Liver (tissue), 9 donors: ENCODE data around the gene CEP43. TPM values are rescaled to one million over a fixed set of nuclear protein-coding genes. Genes with fewer than 3 reads are reported as not detected.

Experiments
- DNase-seq: peaks from one replicate; pipeline ENCODE4 v3.0.0-alpha.2; 2017; ENCODE audit warnings: low spot score
- H3K27ac ChIP-seq, 2 donors: one replicate each; pipeline ENCODE4 v1.7.0; 2013; ENCODE audit warnings: inconsistent platforms in 2 of 2, low read length in 2 of 2, control low read depth in 1 of 2, low read depth in 1 of 2, mild to moderate bottlenecking in 1 of 2
- H3K27me3 ChIP-seq, 4 donors: one replicate each; pipeline versions ENCODE4 v1.6.1 to v1.7.0; 2013; ENCODE audit warnings: low read length in 3 of 4, inconsistent platforms in 1 of 4, mild to moderate bottlenecking in 1 of 4, moderate library complexity in 1 of 4; ENCODE audit not compliant: control insufficient read depth in 4 of 4, insufficient read depth in 4 of 4
- H3K36me3 ChIP-seq, 4 donors: one replicate each; pipeline versions ENCODE4 v1.6.1 to v1.7.0; 2013; ENCODE audit warnings: low read length in 3 of 4, mild to moderate bottlenecking in 3 of 4, low read depth in 1 of 4, moderate library complexity in 1 of 4; ENCODE audit not compliant: control insufficient read depth in 4 of 4, insufficient read depth in 3 of 4
- H3K4me1 ChIP-seq, 4 donors: one replicate each; pipeline versions ENCODE4 v1.6.1 to v1.7.0; 2013; ENCODE audit warnings: low read length in 3 of 4, mild to moderate bottlenecking in 3 of 4, moderate library complexity in 1 of 4; ENCODE audit not compliant: control insufficient read depth in 4 of 4, insufficient read depth in 4 of 4
- H3K4me3 ChIP-seq, 3 donors: one replicate each; pipeline versions ENCODE4 v1.6.1 to v1.7.0; 2013; ENCODE audit warnings: low read length in 3 of 3, control low read depth in 1 of 3, low read depth in 1 of 3, mild to moderate bottlenecking in 1 of 3
- H3K9ac ChIP-seq, 2 donors: one replicate each; pipeline ENCODE4 v1.7.0; 2013; ENCODE audit warnings: low read length in 2 of 2, mild to moderate bottlenecking in 2 of 2, moderate library complexity in 2 of 2, control low read depth in 1 of 2, low read depth in 1 of 2
- H3K9me3 ChIP-seq, 4 donors: one replicate each; pipeline versions ENCODE4 v1.6.1 to v1.7.0; 2013; ENCODE audit warnings: low read length in 3 of 4; ENCODE audit not compliant: control insufficient read depth in 4 of 4
- EGR1 ChIP-seq, 2 donors: IDR thresholded peaks; 2 replicates each; pipeline ENCODE4 v1.6.1; 2016 to 2018; ENCODE audit warnings: antibody characterized with exemption in 2 of 2, low read depth in 2 of 2
- FOXA1 ChIP-seq: IDR thresholded peaks from 2 replicates; pipeline ENCODE4 v1.6.1; 2016; ENCODE audit warnings: antibody characterized with exemption
- FOXA2 ChIP-seq: IDR thresholded peaks from 2 replicates; pipeline ENCODE4 v1.6.1; 2016; ENCODE audit warnings: antibody characterized with exemption
- GABPA ChIP-seq, 2 donors: IDR thresholded peaks in 1 of 2; conservative IDR thresholded peaks in 1 of 2; 2 replicates each; pipeline ENCODE4 v1.6.1; 2016; ENCODE audit warnings: antibody characterized with exemption in 2 of 2, mild to moderate bottlenecking in 1 of 2, moderate library complexity in 1 of 2
- HNF4A ChIP-seq, 2 donors: conservative IDR thresholded peaks; 2 replicates each; pipeline ENCODE4 v1.6.1; 2016; ENCODE audit warnings: antibody characterized with exemption in 2 of 2, mild to moderate bottlenecking in 2 of 2
- HNF4G ChIP-seq: IDR thresholded peaks from 2 replicates; pipeline ENCODE4 v1.6.1; 2016; ENCODE audit warnings: antibody characterized with exemption
- JUND ChIP-seq, 2 donors: IDR thresholded peaks; 2 replicates each; pipeline ENCODE4 v1.6.1; 2016; ENCODE audit warnings: antibody characterized with exemption in 2 of 2
- NR2F2 ChIP-seq: IDR thresholded peaks from 2 replicates; pipeline ENCODE4 v1.6.1; 2016; ENCODE audit warnings: antibody characterized with exemption
- RAD21 ChIP-seq, 2 donors: IDR thresholded peaks; 2 replicates each; pipeline ENCODE4 v1.6.1; 2016; ENCODE audit warnings: antibody characterized with exemption in 2 of 2, mild to moderate bottlenecking in 2 of 2
- RXRA ChIP-seq, 2 donors: IDR thresholded peaks; 2 replicates each; pipeline ENCODE4 v1.6.1; 2017 to 2018; ENCODE audit warnings: antibody characterized with exemption in 2 of 2, mild to moderate bottlenecking in 1 of 2
- SP1 ChIP-seq: IDR thresholded peaks from 2 replicates; pipeline ENCODE4 v1.6.1; 2018; ENCODE audit warnings: antibody characterized with exemption, mild to moderate bottlenecking
- TAF1 ChIP-seq: conservative IDR thresholded peaks from 2 replicates; pipeline ENCODE4 v1.6.1; 2016; ENCODE audit warnings: antibody characterized with exemption, mild to moderate bottlenecking
- YY1 ChIP-seq: IDR thresholded peaks from 2 replicates; pipeline ENCODE4 v1.6.1; 2016; ENCODE audit warnings: antibody characterized with exemption, mild to moderate bottlenecking
- WGBS: extraction: QIAGEN DNeasy Blood & Tissue Kit; methylation state at CpG from one replicate; pipeline ENCODE4 v1.1.7; 2013; 5-methylcytosine and 5-hydroxymethylcytosine counted together
- polyA plus RNA-seq, 2 donors: library from polyadenylated mRNA; stranded (reverse) in 1 of 2; unstranded in 1 of 2; fragments of 200-250 nt in 1 of 2; fragments of >200 nt in 1 of 2; fragmentation: Nextera tagmentation in 1 of 2; extraction: Ambion mirVana in 1 of 2; gene quantifications; one replicate each; pipeline versions ENCODE4 v1.2.1 to v1.2.3, GENCODE V29; 2013 to 2015
- total RNA-seq, 2 donors: library from RNA; depleted of rRNA; stranded (reverse); fragments of >200 nt; gene quantifications; one replicate each; pipeline ENCODE4 v1.2.3, GENCODE V29; 2014
- TF ChIP-seq, protein P1 (sequence below): IDR thresholded peaks from 2 replicates; pipeline ENCODE4 v1.6.1; 2016; ENCODE audit warnings: antibody characterized with exemption
- TF ChIP-seq, protein P2 (sequence below): fragments of 150-350 bp; IDR thresholded peaks from 2 replicates; pipeline ENCODE4 v1.5.1; 2017; ENCODE audit warnings: improper control_type of control experiment, low read depth, low read length; ENCODE audit not compliant: missing input control
- TF ChIP-seq, protein P3 (sequence below): IDR thresholded peaks from 2 replicates; pipeline ENCODE4 v1.6.1; 2016; ENCODE audit warnings: antibody characterized with exemption, mild to moderate bottlenecking
- TF ChIP-seq, protein P4 (sequence below): IDR thresholded peaks from 2 replicates; pipeline ENCODE4 v1.6.1; 2016; ENCODE audit warnings: antibody characterized with exemption
- TF ChIP-seq, protein P5 (sequence below): IDR thresholded peaks from 2 replicates; pipeline ENCODE4 v1.6.1; 2016; ENCODE audit warnings: antibody characterized with exemption
- donor health status: healthy.
- donor health status: healthy.
- donor health status: healthy.
- donor health status: healthy.
- donor health status: healthy.

The CEP43 gene
- total and polyA plus RNA-seq, 4 donors = 12.0 to 32.0 (median 18.0) TPM

DNA sequence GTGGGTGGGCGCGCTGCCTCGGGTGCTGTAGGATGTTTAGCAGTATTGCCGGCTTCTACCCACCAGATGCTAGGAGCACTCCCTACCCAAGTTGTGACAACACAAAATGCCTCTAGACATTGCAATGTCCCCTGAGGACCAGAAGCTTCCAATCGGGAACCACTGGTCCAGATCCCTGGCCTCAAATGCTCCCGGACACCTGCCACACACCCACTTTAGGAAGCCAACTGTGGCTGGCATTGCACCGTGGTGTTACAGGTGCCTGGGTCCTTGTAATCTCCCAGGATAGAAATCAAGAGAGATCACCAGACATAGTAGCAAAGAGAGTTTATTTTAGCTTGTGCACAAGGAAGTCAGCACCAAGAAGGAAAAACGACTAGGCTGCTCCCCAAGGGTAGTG is 27.9 kb upstream of the CEP43 start:
- DNase-seq = no peak
- H3K27ac ChIP-seq = no peak overlapping the region
- H3K4me3 ChIP-seq = no peak overlapping the region
- no peaks in the 10 kb centered on the region for H3K4me1 ChIP-seq
- 96% methylated on average over 8 of the region's 8 CpGs for WGBS
- peaks cover 0 to 4% (median 0%) of the 10 kb centered on the region in 4 donors for H3K36me3 ChIP-seq
- no peaks in the 10 kb centered on the region for H3K9me3 ChIP-seq
- no peak overlapping the region for H3K9ac ChIP-seq
- no peaks in the 10 kb centered on the region for H3K27me3 ChIP-seq
- TF ChIP-seq TAF1 (no peak), FOXA2 (no peak), SP1 (no peak), EGR1 (IDR thresholded peaks at IDR 0.05; ENCODE audit: low read depth in 2 of 2) (no peak), HNF4G (no peak), GABPA (IDR thresholded peaks at IDR 0.05 in 1 of 2, conservative IDR thresholded peaks at IDR 0.05 in 1 of 2) (no peak), JUND (IDR thresholded peaks at IDR 0.05) (no peak), YY1 (no peak), NR2F2 (no peak), RAD21 (IDR thresholded peaks at IDR 0.05) (no peak), FOXA1 (no peak), RXRA (IDR thresholded peaks at IDR 0.05) (no peak), HNF4A (conservative IDR thresholded peaks at IDR 0.05) (no peak)
- TF ChIP-seq, protein P1, sequence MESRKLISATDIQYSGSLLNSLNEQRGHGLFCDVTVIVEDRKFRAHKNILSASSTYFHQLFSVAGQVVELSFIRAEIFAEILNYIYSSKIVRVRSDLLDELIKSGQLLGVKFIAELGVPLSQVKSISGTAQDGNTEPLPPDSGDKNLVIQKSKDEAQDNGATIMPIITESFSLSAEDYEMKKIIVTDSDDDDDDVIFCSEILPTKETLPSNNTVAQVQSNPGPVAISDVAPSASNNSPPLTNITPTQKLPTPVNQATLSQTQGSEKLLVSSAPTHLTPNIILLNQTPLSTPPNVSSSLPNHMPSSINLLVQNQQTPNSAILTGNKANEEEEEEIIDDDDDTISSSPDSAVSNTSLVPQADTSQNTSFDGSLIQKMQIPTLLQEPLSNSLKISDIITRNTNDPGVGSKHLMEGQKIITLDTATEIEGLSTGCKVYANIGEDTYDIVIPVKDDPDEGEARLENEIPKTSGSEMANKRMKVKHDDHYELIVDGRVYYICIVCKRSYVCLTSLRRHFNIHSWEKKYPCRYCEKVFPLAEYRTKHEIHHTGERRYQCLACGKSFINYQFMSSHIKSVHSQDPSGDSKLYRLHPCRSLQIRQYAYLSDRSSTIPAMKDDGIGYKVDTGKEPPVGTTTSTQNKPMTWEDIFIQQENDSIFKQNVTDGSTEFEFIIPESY = no peak
- TF ChIP-seq, protein P2, sequence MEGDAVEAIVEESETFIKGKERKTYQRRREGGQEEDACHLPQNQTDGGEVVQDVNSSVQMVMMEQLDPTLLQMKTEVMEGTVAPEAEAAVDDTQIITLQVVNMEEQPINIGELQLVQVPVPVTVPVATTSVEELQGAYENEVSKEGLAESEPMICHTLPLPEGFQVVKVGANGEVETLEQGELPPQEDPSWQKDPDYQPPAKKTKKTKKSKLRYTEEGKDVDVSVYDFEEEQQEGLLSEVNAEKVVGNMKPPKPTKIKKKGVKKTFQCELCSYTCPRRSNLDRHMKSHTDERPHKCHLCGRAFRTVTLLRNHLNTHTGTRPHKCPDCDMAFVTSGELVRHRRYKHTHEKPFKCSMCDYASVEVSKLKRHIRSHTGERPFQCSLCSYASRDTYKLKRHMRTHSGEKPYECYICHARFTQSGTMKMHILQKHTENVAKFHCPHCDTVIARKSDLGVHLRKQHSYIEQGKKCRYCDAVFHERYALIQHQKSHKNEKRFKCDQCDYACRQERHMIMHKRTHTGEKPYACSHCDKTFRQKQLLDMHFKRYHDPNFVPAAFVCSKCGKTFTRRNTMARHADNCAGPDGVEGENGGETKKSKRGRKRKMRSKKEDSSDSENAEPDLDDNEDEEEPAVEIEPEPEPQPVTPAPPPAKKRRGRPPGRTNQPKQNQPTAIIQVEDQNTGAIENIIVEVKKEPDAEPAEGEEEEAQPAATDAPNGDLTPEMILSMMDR = no peak
- TF ChIP-seq, protein P3, sequence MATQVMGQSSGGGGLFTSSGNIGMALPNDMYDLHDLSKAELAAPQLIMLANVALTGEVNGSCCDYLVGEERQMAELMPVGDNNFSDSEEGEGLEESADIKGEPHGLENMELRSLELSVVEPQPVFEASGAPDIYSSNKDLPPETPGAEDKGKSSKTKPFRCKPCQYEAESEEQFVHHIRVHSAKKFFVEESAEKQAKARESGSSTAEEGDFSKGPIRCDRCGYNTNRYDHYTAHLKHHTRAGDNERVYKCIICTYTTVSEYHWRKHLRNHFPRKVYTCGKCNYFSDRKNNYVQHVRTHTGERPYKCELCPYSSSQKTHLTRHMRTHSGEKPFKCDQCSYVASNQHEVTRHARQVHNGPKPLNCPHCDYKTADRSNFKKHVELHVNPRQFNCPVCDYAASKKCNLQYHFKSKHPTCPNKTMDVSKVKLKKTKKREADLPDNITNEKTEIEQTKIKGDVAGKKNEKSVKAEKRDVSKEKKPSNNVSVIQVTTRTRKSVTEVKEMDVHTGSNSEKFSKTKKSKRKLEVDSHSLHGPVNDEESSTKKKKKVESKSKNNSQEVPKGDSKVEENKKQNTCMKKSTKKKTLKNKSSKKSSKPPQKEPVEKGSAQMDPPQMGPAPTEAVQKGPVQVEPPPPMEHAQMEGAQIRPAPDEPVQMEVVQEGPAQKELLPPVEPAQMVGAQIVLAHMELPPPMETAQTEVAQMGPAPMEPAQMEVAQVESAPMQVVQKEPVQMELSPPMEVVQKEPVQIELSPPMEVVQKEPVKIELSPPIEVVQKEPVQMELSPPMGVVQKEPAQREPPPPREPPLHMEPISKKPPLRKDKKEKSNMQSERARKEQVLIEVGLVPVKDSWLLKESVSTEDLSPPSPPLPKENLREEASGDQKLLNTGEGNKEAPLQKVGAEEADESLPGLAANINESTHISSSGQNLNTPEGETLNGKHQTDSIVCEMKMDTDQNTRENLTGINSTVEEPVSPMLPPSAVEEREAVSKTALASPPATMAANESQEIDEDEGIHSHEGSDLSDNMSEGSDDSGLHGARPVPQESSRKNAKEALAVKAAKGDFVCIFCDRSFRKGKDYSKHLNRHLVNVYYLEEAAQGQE = no peak
- TF ChIP-seq, protein P4, sequence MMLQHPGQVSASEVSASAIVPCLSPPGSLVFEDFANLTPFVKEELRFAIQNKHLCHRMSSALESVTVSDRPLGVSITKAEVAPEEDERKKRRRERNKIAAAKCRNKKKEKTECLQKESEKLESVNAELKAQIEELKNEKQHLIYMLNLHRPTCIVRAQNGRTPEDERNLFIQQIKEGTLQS = no peak
- TF ChIP-seq, protein P5, sequence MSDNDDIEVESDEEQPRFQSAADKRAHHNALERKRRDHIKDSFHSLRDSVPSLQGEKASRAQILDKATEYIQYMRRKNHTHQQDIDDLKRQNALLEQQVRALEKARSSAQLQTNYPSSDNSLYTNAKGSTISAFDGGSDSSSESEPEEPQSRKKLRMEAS = no peak
